Measurements from ENCODE around the gene RAB40A.
"Not testable (repeated sequence)": the region's sequence is repeated elsewhere in the genome, so short reads cannot be mapped to it uniquely, and the experiment has no call there.

Gene RAB40A

DNA sequence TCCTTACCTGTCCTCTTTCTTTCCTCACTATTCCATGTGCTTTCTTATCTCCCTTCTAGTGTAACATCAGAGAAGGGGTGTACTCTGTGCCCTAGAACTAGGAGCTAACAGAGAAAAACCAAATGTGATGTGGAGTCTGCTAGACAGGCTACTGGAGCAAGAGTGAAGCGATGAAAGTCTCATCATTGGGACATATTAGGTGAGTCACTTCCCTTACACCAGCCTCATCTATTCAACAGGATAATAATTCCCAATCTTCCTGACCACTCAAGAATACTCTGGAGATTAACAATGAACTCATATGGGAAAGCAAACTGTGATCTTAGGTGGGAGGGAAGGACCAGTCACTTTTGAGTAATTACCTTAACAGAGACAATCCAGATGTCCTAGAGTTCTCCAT, 58.1 kb downstream of the RAB40A start:
- ChIA-PET POLR2A (no interaction called here), CTCF (interaction anchor here (0.6 to 4.8 kb wide), 2 partner anchors 120 to 971 kb away, joined by 3 to 48 read pairs; no protein-coding TSS in a partner anchor)
- TF ChIP-seq ZNF629 (tag by site-specific recombination; IDR thresholded peaks at IDR 0.05) (no peak), ZNF157 (tag by site-specific recombination; IDR thresholded peaks at IDR 0.05) (no peak)
- no peak overlapping the region for H3K27ac ChIP-seq (ENCODE audit: extremely low read depth, low read depth, low read length)
- H3K9me3 ChIP-seq (ENCODE audit: control insufficient read depth, insufficient read depth, low read depth, low read length): no peaks in the 10 kb centered on the region
- H3K4me1 ChIP-seq (ENCODE audit: control insufficient read depth, insufficient read depth, low read length): no peaks in the 10 kb centered on the region
- no peaks in the 10 kb centered on the region for H3K36me3 ChIP-seq (ENCODE audit: control insufficient read depth in 2 of 2, insufficient read depth in 1 of 2, low read length in 2 of 2)
- no peak overlapping the region for H3K4me3 ChIP-seq (ENCODE audit: low read depth, low read length)

DNA sequence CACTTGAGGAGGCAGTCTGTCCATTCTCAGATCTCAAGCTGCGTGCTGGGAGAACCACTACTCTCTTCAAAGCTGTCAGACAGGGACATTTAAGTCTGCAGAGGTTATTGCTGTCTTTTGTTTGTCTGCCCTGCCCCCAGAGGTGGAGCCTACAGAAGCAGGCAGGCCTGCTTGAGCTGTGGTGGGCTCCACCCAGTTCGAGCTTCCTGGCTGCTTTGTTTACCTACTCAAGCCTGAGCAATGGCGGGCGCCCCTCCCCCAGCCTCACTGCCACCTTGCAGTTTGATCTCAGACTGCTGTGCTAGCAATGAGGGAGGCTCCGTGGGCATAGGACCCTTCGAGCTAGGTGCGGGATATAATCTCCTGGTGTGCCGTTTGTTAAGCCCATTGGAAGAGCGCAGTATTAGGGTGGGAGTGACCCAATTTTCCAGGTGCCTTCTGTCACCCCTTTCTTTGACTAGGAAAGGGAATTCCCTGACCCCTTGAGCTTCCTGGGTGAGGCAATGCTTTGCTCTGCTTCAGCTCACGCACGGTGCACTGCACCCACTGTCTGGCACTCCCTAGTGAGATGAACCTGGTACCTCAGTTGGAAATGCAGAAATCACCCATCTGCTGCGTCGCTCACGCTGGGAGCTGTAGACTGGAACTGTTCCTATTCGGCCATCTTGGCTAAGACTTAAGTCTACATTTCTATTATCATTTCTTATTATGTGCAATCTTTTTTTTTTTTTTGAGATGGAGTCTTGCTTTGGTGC, 59.1 kb downstream of the RAB40A start:
- POLR2A ChIA-PET; H3K4me1 ChIP-seq (ENCODE audit: control insufficient read depth, insufficient read depth, low read length); H3K9me3 ChIP-seq (ENCODE audit: control insufficient read depth, insufficient read depth, low read depth, low read length); H3K4me3 ChIP-seq (ENCODE audit: low read depth, low read length); H3K36me3 ChIP-seq (ENCODE audit: control insufficient read depth in 2 of 2, insufficient read depth in 1 of 2, low read length in 2 of 2); H3K27ac ChIP-seq (ENCODE audit: extremely low read depth, low read depth, low read length): not testable (repeated sequence)
- CTCF ChIA-PET: interaction anchor here (0.6 to 0.7 kb wide), 2 partner anchors 23 to 601 kb away, joined by 3 to 4 read pairs; no protein-coding TSS in a partner anchor

DNA sequence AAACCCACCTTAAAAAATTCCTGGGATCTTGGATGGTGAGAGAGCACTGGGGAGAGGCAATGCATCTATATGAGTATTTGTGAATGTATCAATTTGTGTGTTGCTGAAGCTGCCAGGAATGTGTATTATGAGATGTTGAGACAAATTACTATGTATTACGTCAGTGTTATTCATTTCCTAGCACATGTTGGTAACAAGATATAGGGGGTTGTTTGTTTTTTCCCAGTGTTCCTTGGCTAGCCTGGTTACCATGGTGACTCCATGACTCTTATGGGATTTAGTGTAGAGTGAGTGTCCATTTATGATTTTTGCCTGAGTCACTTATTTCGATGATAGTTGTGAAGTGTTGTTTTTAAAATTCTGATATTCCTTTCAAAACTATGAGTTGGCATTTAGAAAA, 65.6 kb downstream of the RAB40A start:
- no peak overlapping the region for H3K4me3 ChIP-seq (ENCODE audit: low read depth, low read length)
- ChIA-PET CTCF (interaction anchor here (0.6 kb wide), 1 partner anchor 36 kb away, joined by 3 read pairs; no protein-coding TSS in a partner anchor), POLR2A (no interaction called here)
- H3K36me3 ChIP-seq (ENCODE audit: control insufficient read depth in 2 of 2, insufficient read depth in 1 of 2, low read length in 2 of 2): no peaks in the 10 kb centered on the region
- no peaks in the 10 kb centered on the region for H3K4me1 ChIP-seq (ENCODE audit: control insufficient read depth, insufficient read depth, low read length)
- H3K9me3 ChIP-seq (ENCODE audit: control insufficient read depth, insufficient read depth, low read depth, low read length): no peaks in the 10 kb centered on the region
- no peak overlapping the region for H3K27ac ChIP-seq (ENCODE audit: extremely low read depth, low read depth, low read length)
- TF ChIP-seq ZNF629 (tag by site-specific recombination; IDR thresholded peaks at IDR 0.05): peak; percentile 92
- TF ChIP-seq, protein P1, sequence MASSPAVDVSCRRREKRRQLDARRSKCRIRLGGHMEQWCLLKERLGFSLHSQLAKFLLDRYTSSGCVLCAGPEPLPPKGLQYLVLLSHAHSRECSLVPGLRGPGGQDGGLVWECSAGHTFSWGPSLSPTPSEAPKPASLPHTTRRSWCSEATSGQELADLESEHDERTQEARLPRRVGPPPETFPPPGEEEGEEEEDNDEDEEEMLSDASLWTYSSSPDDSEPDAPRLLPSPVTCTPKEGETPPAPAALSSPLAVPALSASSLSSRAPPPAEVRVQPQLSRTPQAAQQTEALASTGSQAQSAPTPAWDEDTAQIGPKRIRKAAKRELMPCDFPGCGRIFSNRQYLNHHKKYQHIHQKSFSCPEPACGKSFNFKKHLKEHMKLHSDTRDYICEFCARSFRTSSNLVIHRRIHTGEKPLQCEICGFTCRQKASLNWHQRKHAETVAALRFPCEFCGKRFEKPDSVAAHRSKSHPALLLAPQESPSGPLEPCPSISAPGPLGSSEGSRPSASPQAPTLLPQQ (tag by site-specific recombination; IDR thresholded peaks at IDR 0.05): peak; percentile 39; the same call in 1 of the 2 replicates
- TF ChIP-seq, protein P2, sequence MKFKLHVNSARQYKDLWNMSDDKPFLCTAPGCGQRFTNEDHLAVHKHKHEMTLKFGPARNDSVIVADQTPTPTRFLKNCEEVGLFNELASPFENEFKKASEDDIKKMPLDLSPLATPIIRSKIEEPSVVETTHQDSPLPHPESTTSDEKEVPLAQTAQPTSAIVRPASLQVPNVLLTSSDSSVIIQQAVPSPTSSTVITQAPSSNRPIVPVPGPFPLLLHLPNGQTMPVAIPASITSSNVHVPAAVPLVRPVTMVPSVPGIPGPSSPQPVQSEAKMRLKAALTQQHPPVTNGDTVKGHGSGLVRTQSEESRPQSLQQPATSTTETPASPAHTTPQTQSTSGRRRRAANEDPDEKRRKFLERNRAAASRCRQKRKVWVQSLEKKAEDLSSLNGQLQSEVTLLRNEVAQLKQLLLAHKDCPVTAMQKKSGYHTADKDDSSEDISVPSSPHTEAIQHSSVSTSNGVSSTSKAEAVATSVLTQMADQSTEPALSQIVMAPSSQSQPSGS (tag by site-specific recombination; IDR thresholded peaks at IDR 0.05; ENCODE audit: low read depth): peak; percentile 88
- peak; percentile 95 for TF ChIP-seq ZBTB20 (tag by site-specific recombination; IDR thresholded peaks at IDR 0.05)
- TF ChIP-seq ZFP69B (tag by site-specific recombination; IDR thresholded peaks at IDR 0.05): 0 out of 2 replicates have a peak, but pooled peaks have one; percentile 16
- TF ChIP-seq, protein P3, sequence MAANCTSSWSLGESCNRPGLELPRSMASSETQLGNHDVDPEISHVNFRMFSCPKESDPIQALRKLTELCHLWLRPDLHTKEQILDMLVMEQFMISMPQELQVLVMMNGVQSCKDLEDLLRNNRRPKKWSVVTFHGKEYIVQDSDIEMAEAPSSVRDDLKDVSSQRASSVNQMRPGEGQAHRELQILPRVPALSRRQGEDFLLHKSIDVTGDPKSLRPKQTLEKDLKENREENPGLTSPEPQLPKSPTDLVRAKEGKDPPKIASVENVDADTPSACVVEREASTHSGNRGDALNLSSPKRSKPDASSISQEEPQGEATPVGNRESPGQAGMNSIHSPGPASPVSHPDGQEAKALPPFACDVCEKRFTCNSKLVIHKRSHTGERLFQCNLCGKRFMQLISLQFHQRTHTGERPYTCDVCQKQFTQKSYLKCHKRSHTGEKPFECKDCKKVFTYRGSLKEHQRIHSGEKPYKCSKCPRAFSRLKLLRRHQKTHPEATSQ (tag by site-specific recombination; IDR thresholded peaks at IDR 0.05): no peak
- peak; percentile 88 for TF ChIP-seq ZBTB21 (tag by site-specific recombination; IDR thresholded peaks at IDR 0.05)
- TF ChIP-seq, protein P4, sequence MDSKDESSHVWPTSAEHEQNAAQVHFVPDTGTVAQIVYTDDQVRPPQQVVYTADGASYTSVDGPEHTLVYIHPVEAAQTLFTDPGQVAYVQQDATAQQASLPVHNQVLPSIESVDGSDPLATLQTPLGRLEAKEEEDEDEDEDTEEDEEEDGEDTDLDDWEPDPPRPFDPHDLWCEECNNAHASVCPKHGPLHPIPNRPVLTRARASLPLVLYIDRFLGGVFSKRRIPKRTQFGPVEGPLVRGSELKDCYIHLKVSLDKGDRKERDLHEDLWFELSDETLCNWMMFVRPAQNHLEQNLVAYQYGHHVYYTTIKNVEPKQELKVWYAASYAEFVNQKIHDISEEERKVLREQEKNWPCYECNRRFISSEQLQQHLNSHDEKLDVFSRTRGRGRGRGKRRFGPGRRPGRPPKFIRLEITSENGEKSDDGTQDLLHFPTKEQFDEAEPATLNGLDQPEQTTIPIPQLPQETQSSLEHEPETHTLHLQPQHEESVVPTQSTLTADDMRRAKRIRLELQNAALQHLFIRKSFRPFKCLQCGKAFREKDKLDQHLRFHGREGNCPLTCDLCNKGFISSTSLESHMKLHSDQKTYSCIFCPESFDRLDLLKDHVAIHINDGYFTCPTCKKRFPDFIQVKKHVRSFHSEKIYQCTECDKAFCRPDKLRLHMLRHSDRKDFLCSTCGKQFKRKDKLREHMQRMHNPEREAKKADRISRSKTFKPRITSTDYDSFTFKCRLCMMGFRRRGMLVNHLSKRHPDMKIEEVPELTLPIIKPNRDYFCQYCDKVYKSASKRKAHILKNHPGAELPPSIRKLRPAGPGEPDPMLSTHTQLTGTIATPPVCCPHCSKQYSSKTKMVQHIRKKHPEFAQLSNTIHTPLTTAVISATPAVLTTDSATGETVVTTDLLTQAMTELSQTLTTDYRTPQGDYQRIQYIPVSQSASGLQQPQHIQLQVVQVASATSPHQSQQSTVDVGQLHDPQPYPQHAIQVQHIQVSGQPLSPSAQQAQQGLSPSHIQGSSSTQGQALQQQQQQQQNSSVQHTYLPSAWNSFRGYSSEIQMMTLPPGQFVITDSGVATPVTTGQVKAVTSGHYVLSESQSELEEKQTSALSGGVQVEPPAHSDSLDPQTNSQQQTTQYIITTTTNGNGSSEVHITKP (tag by site-specific recombination; IDR thresholded peaks at IDR 0.05): 0 out of 2 replicates have a peak, but pooled peaks have one; percentile 12
- TF ChIP-seq GLIS1 (tag by site-specific recombination; IDR thresholded peaks at IDR 0.05): no peak
- TF ChIP-seq MYNN (tag by site-specific recombination; IDR thresholded peaks at IDR 0.05; ENCODE audit: borderline replicate concordance): peak; percentile 86
- 0 out of 2 replicates have a peak, but pooled peaks have one; percentile 23 for TF ChIP-seq SP7 (tag by site-specific recombination; IDR thresholded peaks at IDR 0.05)
- peak; percentile 41; the same call in 1 of the 2 replicates for TF ChIP-seq ZEB2 (tag by site-specific recombination; IDR thresholded peaks at IDR 0.05)
- no peak for TF ChIP-seq KLF1 (tag by site-specific recombination; IDR thresholded peaks at IDR 0.05)
- TF ChIP-seq, protein P5, sequence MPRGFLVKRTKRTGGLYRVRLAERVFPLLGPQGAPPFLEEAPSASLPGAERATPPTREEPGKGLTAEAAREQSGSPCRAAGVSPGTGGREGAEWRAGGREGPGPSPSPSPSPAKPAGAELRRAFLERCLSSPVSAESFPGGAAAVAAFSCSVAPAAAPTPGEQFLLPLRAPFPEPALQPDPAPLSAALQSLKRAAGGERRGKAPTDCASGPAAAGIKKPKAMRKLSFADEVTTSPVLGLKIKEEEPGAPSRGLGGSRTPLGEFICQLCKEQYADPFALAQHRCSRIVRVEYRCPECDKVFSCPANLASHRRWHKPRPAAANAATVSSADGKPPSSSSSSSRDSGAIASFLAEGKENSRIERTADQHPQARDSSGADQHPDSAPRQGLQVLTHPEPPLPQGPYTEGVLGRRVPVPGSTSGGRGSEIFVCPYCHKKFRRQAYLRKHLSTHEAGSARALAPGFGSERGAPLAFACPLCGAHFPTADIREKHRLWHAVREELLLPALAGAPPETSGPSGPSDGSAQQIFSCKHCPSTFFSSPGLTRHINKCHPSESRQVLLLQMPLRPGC (tag by site-specific recombination; IDR thresholded peaks at IDR 0.05): peak; percentile 53; the same call in 1 of the 2 replicates
- no peak for TF ChIP-seq ZNF146 (tag by site-specific recombination; IDR thresholded peaks at IDR 0.05)
- no peak for TF ChIP-seq ZNF169 (tag by site-specific recombination; IDR thresholded peaks at IDR 0.05)
